ENCODE data around the gene TMEM135.
A peak's percentile ranks its signal among the peaks of the same experiment; 100 is the strongest.
"Not testable (repeated sequence)": the region's sequence is repeated elsewhere in the genome, so short reads cannot be mapped to it uniquely, and the experiment has no call there.

Gene TMEM135

DNA sequence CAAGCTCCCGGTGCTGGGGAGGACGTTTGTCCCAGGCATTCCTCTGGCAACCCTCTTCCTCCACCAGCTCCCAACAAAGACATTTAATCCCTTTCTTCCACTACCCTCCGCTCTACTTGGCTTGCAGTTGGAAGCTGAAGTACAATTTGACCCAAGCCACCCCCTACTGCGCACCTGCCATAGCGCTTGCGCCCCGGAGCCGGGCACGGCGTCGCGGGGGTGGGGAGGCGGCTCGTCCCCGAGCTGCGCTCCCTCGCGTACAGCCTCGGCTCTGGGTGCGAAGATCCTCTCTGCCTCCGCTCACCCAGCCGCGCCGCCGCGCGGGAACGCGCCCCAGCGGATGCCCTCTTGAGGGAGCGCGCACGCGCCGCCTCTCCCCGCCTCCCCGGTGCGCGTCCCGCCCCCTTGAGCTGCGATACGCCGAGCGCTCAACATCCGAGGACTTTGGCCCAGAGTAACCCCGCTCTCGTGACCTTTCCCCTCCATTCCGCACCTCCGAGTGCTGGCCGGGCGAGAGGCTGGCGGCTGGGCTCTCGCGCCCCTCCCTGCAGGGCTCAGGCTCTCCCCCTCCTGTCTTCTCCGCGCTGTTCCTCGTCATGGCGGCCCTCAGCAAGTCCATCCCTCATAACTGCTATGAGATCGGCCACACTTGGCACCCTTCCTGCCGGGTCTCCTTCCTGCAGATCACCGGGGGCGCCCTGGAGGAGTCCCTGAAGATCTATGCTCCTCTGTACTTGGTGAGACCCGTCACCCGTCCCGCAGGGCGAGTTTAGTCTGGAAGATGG, at the start of gene TMEM135:
TMEM135 (plus strand) TSS at position 485 of the 785 bp plus-strand sequence; CDS start at position 597, 112 bp downstream.
- peak; percentile 80 to 92 (median 88) for DNase-seq (ENCODE audit: low read depth in 4 of 4, low spot score in 1 of 4)

DNA sequence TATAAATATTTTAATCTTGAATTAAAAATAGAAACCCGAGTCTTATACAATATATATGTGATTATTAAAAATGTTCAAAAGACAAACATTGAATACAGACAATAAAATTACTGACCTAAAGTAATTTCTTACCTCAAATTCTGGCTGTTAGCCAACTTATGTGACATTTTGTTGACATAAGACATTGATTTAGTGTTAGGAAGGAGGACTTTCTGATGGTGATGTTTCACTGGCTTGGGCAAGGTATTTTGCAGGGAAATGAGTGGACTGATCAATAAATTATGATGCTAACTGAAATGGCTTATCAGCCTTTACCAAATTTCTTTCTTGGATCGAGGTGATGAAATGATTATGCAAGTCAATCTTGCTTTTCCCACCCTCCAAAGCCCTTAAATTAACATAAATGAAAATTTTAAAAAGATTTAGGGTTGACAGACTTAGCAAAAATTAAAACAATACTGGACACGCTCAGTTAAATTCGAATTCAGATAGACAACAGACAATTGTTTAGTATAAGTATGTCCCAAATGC, 49.3 kb upstream of the TMEM135 start:
- no peak for DNase-seq (ENCODE audit: low read depth in 4 of 4, low spot score in 1 of 4)

DNA sequence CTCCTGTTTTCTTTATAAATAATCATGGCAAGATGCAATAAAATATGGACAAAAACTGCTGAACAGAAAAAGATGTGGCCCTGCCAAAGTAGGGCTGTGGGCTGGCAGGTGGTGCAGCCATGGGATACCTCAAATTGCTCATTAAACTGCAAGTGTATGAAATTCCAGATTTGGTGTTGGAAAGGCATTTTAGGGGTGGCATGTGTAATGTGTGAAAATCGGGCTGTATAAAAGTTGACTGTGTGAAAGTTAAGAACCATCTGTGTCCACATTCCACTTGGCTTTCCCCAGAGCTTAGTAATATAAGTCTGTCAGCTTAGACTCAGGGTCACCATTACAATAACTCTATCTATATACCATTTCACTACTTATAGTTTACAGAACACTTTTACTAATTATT, 47.7 kb upstream of the TMEM135 start:
- DNase-seq (ENCODE audit: low read depth in 4 of 4, low spot score in 1 of 4) = no peak

DNA sequence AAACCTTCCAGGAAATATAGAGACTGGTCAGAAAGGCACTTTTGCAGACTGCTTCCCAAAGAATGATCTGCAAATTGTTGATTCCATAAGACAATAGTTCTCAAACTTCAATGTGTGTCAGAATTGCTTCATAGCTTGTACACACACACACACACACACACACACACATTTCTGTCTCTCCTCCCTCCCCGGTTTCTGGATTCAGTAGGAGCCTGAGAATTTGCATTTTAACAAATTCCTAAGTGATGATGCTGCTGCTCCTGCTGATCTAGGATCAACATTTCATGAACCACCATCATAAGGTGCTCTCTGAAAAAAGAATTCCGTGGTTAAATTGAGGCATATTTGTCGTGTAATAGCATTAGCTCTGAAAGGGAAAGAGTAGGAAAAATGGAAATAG, 47.2 kb upstream of the TMEM135 start:
- no peak for DNase-seq (ENCODE audit: low read depth in 4 of 4, low spot score in 1 of 4)

DNA sequence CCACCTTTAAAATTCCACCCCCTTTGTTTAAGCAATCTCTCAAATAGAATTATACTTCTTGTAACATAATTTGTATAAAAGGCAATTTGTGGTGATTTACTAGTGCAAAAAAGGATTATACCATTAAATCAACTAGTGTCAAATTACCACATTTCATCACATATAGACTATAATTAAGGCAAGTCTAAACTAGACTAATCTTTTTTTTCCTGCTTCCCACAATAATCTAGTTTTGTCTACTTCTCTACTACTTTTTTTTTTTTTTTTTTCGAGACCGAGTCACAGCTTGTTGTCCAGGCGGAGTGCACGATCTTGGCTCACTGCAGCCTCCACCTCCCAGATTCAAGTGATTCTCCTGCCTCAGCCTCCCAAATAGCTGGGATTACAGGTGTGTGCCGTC, 46.4 kb upstream of the TMEM135 start:
- no peak for DNase-seq (ENCODE audit: low read depth in 4 of 4, low spot score in 1 of 4)

DNA sequence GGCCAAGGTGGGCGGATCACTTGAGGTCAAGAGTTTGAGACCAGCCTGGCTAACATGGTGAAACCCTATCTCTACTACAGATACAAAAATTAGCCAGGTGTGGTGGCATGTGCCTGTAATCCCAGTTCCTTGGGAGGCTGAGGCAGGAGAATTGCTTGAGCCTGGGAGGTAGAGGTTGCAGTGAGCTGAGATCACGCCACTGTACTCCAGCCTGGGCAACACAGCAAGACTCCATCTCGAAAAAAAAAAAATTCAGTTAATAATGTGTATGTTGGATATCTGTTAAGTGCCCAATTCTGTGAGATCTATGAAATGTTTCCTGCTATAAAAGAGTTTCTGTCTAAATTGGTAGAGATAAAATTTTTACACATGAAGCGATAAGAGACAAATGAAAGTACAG, 45.4 kb upstream of the TMEM135 start:
- not testable (repeated sequence) for DNase-seq (ENCODE audit: low read depth in 4 of 4, low spot score in 1 of 4)

DNA sequence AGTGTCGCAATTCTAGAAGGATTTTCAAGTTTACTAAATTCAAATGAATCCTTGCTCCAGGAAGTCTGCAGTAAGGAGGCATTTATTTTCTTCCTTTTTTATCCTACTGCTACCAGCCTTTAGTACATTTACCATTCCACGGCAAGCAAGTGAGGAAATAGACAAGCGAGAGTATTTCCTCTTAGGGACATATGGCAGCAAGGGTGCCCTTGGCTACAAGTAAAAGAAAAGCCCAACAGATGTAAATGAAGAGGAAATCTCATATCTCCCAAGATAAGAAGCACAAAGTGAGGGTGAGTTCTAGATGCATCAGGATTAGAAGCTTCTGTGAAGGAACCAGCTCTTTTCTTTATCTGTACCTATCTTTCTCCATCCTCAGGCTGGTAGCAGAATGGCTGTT, 44.7 kb upstream of the TMEM135 start:
- no peak for DNase-seq (ENCODE audit: low read depth in 4 of 4, low spot score in 1 of 4)

DNA sequence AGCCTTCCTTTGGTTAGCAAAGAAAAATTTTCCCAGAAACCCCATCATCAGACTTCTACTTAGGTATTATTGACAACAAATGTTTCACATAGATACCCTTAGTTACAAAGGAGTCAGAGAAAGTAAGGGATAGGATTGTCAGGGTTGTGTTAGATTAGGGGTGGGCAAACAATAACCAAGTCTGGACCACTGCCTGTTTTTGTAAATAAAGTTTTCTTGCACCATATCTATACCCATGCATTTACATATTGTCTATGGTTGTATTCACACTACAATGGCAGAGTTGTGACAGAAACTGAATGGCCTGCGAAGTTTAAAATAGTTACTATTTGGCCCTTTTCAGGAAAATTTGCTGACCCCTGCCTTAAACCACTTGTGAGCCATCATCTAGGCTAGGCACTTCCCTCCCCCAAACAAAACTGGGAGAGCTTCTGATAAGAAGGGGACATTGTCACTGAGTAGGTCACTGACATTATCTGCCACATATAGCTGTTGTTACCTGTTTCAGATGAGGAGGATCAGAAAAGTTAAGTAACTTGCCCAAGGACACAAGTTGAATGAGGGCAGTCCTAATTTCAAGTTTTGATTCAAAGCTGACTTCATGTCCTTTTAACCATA, 40.7 kb upstream of the TMEM135 start:
- DNase-seq (ENCODE audit: low read depth in 4 of 4, low spot score in 1 of 4) = no peak

DNA sequence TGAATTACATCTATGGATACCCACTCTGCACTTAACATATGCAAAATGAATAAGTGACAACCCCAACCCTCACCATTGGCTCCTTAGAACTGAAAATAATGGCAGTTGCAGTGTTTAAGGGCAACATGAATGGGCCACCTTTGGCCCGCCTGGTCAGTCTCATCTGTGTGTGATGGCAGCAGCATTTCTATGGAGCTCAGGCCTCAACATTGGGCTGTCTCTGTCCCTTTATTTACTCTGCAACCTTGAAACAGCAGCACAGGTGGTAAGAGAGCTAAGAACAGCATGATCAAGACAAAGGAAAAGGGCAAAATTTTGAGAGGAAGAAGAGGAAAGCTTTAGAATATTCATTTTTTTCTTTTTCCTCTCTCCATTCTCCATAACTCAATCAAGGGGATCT, 38.3 kb upstream of the TMEM135 start:
- DNase-seq (ENCODE audit: low read depth in 4 of 4, low spot score in 1 of 4) = no peak

DNA sequence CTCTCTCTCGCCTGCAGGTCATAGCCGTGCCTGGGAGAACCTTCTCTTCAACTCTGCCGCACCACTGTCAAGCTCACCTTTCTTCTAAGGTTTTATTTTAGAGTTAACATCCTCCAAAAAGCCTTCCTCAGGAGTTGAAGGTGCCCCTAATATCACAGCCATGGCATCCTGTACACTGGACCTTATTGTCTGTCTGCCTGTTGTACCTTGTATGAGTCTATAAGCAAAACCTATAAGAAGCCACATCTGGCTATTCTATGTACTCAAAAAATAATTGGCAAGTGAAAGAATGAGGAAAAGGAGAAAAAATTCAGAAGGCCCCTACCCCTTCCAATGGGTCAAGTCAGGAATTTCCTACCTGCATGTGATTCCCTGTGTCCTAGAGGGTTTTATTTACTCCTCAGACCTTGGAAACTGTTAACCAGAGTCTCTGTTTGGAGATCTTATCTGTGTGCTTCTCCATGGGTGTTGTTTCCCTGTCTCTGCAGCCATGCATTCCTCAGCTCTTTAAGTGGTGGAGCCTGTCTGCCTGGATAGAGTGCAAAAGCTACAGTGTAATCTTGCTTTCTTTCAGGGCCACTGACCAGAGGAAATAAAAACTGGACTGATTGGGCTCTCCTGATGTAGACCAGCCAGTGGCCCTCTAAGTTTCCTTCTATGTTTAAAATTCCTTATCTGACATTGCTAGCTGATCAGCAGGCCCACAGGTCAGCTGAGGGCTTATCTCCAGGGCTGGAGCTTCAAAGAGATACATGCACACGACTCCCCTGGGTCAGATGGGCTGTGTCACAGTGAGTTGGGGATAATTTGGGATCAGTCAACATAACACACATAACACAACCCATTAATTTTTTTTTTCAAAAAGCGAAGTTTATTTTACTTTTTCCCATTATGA, 37.6 kb upstream of the TMEM135 start:
- no peak for DNase-seq (ENCODE audit: low read depth in 4 of 4, low spot score in 1 of 4)

DNA sequence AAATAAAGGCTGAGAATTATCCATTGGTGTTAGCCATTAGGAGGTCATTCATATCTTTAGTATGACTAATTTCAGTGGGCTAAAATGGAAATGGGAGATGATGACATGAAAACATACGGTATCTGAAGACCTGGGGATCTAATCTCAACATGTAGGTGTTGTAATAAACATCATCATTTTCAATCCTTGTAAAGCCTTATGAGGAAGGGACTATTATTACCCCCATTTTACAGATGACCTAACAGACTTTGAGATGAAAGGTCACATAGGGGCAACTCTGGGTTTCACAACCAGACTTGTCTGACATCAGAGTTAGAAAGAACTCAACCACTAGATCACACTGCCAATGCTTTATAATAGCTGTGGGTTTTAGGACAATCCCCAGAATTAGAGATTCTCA, 34.8 kb upstream of the TMEM135 start:
- no peak for DNase-seq (ENCODE audit: low read depth in 4 of 4, low spot score in 1 of 4)

DNA sequence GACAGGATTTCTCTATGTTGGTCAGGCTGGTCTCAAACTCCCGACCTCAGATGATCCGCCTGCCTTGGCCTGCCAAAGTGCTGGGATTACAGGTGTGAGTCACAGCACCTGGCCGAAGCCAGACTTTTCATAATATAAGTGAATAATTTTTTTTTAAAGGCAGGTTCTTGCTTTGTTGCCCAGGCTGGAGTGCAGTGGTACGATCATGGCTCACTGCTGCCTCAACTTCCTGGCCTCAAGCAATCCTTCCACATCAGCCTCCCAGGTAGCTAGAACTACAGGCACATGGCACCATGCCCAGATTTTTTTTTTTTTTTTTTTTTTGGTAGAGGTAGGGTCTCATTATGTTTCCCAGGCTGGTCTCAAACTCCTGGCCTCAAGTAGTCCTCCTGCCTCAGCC, 33.5 kb upstream of the TMEM135 start:
- DNase-seq (ENCODE audit: low read depth in 4 of 4, low spot score in 1 of 4) = not testable (repeated sequence)

DNA sequence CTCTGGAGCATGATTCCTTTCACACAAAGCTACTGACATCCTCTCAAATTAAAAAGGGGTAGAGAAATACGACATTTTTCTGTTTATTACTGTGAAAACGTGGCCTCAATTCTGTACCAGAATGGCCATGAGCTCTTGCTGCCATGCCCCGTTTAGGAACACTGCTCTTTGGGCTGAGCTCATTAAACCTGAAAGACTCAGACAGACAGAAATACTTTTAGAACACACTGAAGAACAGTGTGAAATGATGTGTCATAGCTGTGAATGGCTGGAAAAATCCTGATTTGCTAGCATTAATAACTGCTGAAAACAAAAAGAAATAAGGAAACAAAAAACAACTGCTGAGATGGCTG, 32.2 kb upstream of the TMEM135 start:
- no peak for DNase-seq (ENCODE audit: low read depth in 4 of 4, low spot score in 1 of 4)

DNA sequence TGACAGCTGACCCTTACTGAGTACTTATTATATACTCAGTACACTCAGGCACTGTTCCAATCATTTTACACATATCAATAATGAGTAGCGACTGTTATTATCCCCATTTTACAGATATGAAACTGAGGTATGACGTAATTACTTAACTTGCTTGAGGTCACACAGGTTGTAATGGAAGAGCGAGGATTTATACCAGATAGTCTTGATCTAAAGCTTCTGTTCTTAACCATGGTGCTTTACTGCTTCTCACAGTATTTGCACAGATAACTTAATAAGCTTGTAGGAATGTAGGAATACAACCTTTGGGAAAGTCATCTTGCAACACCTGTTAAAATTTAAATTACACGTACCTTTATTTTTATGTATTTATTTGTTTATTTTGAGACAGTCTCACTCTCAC, 31.7 kb upstream of the TMEM135 start:
- DNase-seq (ENCODE audit: low read depth in 4 of 4, low spot score in 1 of 4) = no peak

DNA sequence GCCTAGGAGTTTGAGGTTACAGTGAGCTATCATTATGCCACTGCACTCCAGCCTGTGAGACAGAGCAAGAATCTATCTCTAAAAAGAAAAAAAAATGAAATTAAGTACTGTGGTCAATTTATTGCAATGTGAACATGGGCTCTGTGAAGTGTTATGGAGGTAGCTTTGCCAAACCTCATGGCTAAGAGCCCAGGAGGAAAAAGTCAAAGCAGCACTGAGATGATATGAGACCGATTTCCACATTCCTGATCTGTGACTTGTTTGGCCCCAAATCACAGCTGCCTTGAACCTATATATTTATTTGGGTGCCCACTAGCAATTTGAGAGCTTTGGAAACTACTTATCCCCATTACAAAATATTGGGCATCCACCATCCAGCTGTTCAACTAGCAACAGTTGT, 29.8 kb upstream of the TMEM135 start:
- no peak for DNase-seq (ENCODE audit: low read depth in 4 of 4, low spot score in 1 of 4)

DNA sequence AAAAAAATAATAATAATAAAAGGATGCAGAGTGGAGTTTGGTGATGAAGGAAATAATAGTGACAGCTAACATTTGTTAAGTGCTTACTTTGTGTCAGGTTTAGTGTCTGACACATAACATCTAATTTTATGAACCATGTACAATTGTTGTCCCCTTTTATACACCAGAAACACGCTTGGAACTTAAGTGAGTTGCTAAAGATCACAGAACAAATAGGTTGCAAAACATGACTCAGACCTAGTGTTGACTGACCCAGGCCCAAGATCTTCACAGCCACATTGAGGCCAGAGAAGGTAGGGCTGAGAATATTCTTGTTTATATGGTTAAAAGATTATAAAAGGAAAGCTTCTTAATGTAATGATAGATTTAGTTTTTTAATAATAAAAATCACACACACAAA, 25.6 kb upstream of the TMEM135 start:
- no peak for DNase-seq (ENCODE audit: low read depth in 4 of 4, low spot score in 1 of 4)

DNA sequence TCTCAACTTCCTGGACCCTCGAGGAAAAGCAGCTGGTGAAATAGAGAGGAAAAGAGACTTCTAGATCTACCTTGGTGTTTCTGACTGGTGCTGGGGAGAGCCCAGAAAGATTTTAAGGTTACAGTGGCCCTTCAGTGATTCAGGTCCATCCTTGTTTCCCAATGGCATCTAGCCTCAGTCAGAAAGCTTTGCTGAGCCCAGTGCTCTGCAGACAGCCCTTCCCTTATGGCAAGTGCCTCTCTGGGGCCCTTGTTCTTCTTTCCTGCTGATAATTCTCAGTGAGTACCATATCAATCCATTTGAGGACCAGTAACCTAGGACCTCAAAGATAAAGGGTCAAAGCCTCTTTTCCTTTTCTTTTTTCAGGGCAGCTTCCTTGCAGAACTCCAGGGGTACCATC, 25.1 kb upstream of the TMEM135 start:
- no peak for DNase-seq (ENCODE audit: low read depth in 4 of 4, low spot score in 1 of 4)

DNA sequence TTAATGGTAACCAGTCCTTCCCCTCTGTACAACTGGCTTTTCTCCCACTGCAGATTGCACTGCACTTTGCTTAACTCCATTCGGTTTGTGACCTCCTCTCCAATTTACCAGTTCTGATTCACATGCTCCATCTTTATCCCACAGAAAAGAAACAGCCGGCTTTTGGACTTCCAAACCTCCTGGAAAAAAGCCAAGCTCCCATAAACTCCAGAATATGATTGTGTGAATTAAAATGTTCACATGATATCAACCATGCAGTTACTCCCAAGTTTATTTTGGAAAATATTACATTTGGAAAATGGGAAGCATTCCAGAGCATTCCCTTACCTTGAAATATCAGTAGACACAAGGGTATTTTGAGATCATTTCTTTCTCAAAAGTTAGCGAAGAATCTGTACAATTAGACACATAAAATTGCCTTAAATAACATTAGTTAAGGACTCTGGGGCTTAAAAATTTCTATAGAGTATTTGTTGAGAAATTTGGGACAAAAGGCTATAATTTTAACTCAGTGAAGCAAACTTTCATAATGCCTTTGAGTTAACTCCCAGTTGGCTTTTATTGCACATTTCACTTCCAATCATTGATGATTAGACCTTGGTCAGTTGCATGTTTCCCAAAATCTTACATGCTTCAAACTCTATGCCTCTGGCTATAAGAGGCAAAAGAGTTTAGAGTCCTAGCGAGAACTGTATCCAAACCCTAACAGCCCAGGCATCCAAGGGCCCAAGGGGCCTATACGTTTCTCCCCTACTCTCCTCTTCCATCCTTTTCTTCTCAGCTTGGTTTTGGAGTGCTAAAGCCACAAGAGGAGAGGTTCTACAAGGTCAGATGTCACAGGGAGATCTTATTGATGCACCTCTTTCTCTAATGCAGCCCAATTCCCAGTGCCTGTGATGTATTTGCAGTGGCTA, 23.6 kb upstream of the TMEM135 start:
- no peak for DNase-seq (ENCODE audit: low read depth in 4 of 4, low spot score in 1 of 4)

DNA sequence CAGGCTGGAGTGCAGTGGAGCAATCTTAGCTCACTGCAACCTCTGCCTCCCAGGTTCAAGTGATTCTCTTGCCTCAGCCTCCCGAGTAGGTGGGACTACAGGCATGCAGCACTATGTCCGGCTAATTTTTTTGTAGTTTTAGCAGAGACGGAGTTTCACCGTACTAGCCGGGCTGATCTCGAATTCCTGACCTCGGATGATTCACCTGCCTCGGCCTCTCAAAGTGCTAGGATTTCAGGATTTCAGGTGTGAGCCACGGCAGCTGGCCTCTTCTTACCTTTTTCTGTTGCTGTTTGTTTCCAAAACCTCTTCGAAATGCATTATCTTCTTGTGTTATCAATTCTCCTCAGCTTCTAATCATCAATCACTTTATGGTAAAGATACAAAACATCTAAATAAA, 22.1 kb upstream of the TMEM135 start:
- no peak for DNase-seq (ENCODE audit: low read depth in 4 of 4, low spot score in 1 of 4)

DNA sequence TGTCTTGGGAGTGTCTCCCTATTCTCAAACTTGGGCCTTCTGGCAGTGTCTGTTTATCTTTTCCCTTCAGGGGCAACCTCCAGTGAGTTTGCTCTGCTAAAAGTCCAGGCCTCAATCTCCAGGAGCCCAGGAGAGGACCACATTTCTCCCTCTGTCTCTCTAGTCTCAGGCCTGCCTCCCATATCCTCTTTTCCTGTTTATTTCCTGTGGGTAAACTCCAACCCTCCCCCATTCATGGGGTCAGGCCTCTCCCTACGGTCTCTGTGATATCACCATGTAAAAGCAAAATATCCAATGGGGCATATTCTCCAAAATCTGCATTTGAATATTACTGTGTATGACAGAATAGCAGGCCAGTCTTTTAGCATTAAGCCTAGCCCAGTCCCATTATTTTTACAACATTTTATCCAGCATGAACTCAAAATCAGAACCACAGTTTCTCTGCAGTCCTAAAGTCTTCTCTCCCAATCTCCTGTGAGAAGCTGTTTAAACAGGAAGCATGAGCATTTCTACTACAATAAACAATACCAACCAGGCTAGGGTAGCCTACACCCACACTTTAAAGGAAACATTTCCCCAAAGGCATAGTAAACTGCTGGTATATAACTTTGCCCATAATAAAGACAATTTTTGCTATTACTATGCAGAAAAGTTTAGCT, 18.0 kb upstream of the TMEM135 start:
- DNase-seq (ENCODE audit: low read depth in 4 of 4, low spot score in 1 of 4) = no peak
